NT2/D1 (cell line): ENCODE data around the gene HSPBP1.

Source experiments
- SUZ12 ChIP-seq: IDR thresholded peaks from 2 replicates; pipeline ENCODE4 v1.6.1; 2011; ENCODE audit not compliant: insufficient read length, insufficient read depth; ENCODE audit errors: extremely low read depth
- YY1 ChIP-seq: IDR thresholded peaks from 2 replicates; pipeline ENCODE4 v1.6.1; 2011; ENCODE audit not compliant: insufficient read length, insufficient read depth

- no peak for TF ChIP-seq SUZ12
- TF ChIP-seq YY1: no peak
Measured at GRCh38 chr19:55262359-55262758, 17.6 kb downstream of the HSPBP1 start.
